HG03159 (cell line): ENCODE results near the gene MYLK.
A peak's percentile ranks its signal among the peaks of the same experiment; 100 is the strongest.
"Not testable (repeated sequence)": the region's sequence is repeated elsewhere in the genome, so short reads cannot be mapped to it uniquely, and the experiment has no call there.

ENCODE experiments used
- ATAC-seq: cut with Tn5 transposase; IDR thresholded peaks from one replicate; pipeline ENCODE4 v1.9.1; 2021; ENCODE audit warnings: mild to moderate bottlenecking, moderate library complexity; ENCODE audit not compliant: unreplicated experiment

Gene MYLK

DNA sequence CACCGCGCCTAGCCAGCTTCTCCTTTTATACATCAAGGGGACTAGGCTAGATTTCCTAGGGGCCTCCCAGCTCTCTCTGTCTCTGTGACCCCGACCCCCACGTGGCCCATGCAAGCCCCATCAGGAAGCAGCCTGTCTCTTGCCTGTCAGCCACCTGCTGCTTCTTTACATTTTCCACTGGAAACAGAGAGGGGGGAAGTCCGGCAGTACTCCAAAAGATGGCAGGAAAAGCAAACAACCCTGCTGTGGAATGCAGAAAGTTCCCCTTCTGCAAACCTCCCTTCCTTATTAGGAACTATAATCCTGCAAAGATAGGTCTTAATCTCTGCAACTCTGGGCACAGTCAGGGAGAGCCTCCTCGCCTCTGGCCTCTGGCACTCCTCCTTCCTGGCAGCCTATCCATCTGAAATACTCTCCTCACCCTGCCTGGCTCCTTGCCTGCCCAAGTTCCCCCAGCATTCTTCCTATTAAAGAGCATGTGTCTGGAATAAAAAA is 251.9 kb downstream of the MYLK start:
- no peak for ATAC-seq

DNA sequence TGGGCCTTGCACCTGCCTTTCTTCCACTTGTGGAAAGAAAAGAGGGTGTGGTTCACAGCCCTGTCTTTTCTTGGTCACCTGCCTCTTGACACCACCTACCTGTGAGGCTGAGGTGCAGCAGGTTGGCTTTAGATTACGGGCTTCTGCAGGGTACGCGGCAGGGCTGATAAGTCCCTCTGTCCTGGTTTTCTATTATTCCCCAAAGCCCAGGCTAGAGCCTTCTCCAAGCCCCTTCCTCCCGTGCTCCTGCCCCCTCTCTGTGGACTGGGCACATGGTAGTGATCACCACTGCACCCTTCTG is 254.4 kb downstream of the MYLK start:
- ATAC-seq = no peak

DNA sequence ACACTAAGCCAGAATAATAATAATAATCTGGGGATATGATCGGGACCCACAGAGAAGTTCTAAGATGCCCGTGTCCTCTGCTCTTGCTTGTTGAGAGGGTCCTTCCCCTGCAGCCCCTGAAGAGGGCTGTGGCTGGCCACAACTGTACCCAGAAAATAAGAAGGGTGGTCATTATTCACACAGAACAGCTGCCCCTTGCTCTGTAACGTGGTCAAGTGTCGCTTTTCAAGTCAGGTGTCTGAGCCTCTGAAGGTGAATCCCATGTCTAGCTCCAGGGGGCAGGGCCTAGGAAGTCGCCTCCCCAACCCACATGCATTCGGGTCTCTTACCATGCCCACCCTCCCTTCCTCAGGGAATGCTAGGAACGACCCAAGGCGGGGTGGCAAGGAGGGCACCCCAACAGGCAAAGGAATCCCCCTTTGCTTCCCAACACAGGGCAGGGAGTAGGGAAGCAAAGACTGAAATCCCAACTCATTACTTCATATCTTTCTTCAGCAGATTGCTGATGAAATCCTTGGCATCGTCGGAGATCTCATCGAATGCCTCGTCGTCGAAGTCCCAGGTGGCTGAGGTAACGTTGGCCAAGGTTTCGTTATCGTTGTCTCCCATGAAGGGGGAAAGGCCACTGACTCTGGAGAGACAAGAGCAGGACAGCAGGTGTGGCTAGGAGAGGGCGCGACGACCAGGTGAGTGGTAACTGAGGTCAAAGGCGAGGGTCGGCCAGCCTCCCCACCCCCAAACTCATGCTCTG is 255.0 kb downstream of the MYLK start:
- ATAC-seq = no peak

DNA sequence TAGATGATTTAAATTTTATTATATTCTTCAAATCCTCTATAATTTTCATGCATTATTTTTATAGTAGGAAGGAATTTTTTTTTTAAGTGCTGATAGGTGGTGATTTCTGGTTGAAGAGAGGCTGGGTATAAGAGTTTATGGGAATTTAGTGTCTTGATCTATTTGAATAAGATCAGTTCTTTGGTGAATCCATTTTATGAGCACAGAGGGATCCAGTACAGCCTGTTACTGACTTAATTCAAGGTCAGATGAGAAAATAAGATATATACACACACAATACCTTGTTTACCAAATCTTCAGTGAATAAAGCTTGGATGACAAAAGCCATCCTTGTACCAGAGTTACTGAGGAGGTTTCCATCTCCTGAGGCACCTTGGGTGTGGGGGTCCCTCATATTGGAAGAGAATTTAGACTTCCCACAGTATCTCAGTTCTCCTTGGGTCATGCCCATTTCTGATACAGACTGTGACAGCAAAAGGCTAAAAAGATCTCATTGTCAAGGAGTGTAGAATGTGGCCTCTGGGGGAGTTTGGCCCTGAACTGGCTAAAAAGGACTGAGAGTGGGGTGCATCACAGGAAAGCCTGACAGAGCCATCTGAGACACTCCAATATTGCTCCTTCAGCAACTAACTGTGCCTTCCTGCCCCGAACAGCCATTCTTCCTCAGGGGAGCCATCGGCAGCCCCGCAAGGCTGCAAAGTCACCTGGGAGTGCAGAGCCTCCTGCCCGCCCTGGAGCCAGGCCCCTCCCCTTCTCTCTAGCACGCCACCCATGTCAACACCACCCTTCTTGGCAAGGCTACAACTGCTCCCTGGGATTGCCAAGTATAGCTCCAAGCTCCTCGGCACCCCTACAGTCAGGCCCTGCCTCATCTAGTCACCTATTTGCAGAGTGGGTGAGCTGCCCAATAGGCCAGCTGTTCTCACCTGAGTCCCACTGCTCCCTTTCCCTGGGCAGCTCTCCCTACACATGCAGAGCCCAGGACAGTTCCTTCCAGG is 256.2 kb downstream of the MYLK start:
- ATAC-seq = no peak

DNA sequence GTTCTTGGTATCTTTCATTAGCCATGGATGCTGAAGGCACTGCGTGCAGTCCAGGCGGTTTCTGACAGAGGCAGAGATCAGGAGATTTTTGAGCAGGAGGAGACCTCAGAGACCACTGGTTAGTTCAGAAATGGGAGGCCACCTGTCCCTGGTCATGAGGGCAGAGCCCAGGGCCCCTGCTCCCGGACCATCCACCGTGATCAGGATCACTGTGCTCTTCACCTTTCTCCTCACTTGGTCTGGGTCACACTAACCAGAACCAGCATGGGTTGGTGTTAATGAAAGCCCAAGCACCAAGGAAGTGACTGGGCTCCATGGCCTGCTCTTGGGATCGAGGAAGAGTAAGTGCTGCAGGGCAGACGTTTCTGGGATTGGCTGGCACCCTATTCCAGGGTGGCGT is 257.3 kb downstream of the MYLK start:
- ATAC-seq = no peak

DNA sequence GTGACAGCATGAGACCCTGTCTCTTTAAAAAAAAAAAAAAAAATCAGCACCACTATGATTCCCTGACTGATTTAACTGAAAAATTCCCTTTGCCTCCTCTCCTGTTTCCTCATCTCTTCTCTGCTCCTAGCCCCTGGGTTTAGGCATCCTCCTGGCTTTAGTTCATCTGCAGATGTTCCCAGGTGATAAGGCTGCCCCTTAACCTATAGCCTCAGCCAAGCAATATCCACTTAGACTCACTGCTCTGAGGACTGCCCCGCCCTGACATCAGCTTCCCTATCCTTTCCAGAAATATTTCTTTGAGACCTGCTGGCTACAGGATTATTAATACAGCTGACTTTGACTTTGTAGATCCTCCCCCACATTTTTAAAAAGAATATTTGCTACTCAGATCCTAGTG is 259.8 kb downstream of the MYLK start:
- no peak for ATAC-seq

DNA sequence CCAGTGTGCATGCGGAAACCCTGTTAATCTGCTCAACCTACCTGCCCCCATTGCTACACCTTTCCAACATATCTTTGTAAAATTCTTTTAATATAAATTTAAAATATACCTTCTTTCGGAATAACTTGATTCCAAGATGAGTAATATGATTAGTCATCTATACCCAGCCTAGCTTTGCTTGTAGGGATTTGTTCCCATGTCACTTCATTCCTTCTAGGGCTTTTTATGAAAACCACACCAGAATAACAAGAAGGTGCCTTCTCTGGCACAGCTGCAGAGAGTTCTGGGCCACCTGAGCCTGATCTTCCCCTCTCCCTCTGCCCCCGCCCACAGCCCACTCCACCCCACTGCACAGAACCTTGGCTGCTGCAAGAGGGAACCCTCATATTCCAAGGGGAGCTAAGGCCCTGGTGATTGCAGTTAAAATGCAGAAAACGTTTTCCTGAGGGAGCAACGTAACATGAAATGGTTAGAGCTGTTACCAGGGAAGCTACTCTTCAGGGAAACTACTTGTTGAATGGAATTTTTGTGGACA is 260.7 kb downstream of the MYLK start:
- no peak for ATAC-seq

DNA sequence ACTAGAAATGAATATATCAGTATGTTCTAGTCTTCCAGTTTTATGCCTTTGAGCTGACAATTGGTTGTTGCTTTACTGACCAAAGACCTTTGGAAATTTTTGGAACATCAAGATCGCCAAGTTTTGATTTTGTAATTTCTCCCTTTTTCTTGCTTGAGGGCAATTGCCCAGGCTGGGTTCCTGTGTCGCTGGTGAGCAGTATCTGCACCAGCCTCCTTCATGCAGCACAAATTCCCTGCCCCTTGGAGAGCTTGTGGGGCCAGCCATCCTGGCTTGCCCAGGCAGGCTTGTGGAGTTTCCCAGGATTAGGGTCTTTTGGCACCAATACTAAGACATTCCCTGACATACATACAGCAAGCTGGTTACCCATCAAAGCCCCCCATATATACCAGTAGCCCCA is 261.4 kb downstream of the MYLK start:
- ATAC-seq = no peak

DNA sequence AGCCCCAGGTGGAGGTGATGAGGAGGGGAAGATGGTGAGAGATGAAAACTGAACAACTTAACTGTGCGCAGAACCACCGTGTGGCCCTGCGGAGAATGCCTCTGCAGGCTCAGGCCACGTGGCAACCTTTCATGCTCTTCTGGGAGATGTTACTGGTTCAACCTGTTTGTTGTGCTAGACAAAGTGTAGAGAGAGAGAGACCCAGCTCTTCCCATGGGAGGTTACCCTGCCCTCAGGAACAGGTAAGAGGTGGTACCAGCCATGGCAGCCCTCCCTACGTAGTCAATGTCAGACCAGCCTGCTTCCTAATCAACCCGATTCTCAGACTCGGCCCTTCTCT is 262.3 kb downstream of the MYLK start:
- ATAC-seq = no peak

DNA sequence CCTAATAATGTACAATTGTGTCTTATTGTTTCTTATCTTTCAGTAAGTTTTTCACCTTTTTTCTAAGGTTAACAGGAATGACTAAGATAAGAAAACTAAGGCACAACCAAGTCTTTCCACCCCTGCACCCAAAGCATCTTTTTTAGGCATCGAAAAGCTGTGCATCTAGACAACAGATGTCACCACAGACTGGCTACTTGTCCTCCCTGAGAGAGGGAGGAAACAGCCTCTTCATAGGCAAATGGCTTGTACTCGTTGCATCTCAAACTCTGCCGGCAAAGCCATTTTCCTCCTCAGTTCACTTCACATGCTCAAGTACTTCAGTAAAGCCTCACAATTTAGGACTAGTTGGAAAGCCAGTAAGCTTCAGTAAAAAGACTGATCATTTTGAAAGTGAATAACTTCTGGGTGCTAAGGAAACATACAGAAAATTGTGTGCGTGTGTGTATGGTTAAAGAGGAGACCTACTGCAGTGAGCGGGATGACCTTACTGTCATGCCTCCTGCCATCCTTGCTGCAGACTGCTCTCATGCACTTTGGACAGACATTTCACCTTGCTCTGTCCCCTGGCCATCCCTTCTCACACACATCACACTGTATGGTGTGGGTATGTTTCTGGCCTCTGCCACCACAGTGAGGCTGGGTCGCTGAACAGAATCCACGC is 262.8 kb downstream of the MYLK start:
- ATAC-seq = no peak

DNA sequence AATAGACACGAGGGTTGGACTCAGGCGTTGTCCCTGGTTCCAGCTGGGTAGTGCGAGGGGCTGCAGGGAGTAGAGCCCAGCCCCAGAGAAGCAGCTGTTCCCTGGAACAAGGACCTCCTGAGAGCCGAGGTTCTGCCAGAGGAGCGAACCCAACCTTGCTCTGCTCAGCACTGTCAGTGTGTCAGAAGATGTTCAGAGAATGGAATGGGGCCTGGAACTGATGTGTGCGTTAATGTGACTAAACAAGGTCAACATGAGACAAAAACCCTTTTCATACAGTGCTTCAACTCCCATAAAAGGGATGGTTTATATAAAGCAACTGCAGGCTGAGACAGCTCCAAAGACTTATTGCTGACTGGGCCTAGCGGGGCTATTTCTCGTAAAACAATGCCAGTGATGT is 263.8 kb downstream of the MYLK start:
- ATAC-seq = no peak

DNA sequence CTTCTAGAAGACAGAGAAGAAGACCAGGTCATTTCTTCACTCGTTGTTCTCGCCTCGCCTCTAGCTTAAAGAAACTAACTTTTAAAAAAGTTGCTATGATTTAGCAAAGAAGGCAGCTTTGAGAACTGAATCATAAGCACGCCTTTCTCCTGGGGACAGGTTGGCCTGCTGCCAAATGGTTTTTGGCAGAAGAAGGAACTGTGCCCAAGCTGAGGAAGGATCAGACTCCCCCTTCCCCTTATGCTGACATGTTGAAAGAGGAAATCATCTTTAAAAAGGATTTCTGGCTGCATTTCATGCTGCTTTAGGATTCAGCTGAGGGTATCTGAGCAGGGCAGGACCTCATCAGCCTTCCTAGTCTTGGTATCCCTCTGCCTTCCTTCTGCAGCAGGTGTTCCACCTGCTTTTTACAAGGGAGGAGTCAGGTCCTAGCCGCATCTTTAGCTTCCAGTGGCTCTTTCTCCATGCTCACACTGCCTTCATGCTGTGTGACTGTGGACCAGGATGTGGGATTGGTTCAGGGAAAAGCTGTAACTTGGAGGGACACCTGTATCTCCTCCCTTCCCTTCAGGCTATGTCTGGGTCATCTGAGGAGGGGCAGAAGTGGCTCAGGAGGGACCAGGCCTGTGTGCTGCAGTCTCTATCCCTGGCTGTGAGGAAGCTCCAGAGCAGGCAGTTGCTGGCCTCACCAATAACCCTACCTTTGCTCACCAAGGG is 265.2 kb downstream of the MYLK start:
- no peak for ATAC-seq

DNA sequence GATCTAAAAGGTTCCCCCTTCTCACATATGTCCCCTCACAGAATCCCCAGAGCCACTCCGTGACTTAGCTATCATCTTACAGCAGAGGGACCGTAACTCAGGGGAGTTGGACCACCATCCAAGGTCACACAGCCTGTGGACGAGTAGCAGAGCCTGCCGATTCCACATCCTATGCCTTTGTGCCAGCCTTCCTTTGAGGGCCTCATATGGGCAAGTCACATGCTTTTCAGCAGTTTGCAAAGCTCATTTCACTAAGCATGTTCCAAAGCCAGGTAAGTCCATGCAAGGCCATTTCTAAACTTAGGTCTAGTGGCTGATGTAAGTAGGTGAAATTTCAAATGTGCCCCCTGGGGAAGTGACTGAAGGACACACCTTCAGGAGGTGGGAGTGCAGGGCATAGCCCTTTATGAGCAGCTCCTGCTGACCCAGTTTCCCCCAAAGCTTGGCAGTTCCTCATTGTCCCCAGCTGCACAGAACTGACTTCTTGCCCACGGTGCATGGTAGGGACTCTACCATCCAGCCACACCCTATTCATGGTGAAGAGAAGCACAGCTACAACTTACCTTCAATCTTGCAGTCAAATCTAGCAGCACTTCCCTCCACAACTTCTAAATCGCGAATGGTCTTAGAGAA is 265.9 kb downstream of the MYLK start:
- no peak for ATAC-seq

DNA sequence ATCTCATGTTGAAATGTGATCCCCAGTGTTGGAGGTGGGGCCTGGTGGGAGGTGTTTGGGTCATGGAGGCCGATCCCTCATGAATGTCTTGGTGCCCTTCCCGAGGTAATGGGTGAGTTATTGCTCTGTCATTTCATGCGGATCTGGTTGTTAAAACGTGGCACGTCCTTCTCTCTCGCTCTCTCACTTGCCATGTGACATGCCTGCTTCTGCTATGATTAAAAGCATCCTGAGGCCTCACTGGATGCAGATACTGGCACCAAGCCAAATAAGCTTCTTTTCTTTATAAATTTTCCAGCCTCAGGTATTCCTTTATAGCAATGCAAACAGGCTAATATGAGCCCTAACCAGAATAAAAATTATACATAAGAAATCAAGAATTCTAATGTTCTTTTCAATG is 267.5 kb downstream of the MYLK start:
- ATAC-seq = no peak

DNA sequence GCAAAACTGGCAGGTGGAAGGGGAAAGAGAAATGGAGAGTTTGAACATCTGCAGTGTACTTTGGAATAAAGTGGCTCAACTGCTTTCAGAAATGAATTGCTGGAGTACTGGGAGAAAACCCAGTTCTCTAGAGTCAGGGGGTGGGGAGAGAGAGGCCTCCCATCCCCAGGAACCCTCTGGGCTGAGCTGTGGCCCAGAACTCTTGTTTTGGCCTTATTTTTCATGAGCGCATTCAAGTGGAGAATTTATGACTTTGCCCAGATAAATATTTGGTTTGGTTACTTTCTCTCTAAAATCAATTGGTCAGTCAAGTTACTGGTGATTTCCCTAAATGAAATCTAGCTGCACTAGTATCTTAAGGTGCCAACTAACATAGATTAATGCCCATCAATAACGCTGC is 270.6 kb downstream of the MYLK start:
- ATAC-seq = no peak

DNA sequence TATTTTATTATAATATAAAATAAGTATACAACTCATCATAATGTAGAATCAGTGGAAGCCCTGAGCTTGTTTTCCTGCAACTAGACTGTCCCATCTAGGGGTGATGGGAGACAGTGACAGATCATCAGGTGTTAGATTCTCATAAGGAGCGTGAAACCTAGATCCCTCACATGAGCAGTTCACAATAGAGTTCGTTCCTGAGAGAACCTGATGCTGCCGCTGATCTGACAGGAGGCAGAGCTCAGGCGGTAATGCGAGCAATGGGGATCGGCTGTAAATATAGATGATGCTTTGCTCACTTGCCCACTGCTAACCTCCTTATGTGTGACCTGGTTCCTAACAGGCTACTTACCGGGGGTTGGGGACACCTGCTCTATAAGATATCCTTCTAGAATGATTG is 272.5 kb downstream of the MYLK start:
- not testable (repeated sequence) for ATAC-seq

DNA sequence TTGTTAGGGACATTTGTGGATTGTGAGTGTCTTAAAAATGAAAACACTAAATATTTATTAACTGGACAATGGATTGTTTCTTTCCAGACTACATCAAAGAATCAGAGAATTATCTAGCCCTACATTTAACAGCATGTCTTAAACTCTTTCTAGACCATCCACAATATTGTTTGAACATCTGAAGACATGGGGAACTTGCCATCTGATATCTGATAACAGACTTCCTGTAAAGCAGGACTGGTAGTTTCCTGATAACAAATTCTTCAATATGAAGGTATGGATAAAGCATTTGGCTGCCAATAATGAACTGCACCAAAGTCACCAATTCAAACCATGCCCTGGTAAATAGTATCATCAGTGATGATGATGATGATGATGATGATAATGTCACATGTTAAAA is 273.1 kb downstream of the MYLK start:
- ATAC-seq = no peak

DNA sequence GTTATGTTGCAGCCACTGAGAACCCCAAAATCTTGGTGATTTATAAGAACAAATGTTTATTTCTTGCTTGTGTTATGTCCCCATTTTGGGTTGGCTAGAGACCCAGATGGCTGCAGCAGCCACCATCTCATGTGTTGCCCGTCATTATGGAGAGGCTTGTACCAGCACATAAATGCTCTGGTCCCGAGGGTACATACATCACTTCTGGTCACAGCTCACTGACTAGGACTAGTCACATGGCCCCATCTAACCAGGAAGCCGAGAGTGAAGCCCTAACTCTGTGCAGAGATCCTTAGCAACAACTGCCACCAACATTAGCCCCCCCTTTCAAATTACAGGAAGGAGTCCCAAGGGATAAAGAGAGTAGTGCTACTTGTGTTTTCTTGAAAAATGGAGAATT is 273.8 kb downstream of the MYLK start:
- ATAC-seq = peak; percentile 81

DNA sequence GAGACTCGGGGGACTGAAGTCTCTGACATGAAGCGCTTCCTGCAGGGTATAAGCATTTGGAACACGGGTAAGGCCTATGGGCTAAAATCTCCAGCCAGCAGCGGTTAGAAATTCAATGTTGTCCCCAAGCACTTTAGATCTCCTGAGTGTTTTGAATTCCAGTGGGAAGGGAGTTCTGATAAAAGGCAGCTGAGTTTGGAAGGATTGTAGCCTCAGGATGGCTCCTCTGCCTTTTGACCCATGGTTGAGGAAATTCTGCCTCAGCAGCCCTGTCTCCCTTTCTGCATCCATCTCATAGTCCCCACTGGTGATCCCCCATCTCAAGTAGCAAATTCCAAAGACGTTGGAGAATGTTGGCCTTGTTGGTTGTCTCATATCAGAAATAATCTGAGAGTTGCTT is 275.1 kb downstream of the MYLK start:
- ATAC-seq = no peak

DNA sequence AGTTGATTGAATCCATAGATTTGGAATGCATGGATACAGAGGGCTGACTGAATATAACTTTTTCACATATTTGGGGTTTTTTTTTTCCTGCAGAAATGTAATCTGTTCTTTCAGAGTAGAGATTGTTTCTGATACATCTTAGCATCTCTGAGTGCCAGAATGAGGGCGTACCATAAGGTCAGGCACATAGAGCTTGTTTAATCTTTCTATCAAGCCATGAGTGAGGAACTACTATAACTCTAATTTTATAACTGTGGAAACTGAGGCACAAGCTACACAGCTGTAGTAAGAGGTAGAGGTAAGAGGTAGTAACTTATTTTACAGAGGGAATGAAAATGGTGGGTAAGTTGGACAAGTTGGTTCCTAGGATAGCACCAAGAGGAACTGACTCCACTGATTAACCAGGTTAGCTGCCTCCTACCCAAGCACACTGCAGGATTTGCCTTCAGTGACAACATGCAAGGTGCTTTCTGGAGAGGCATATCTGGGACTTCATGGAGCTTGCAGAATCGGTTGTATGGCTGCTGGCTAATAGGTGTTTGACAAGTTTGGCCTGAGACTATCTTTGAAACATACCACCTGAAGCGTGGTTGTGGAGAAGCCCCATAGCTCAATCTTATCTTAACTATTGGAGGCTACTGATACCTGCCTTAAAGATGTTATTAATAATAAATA is 275.7 kb downstream of the MYLK start:
- no peak for ATAC-seq
